IMR-90 (cell line): ENCODE results near the gene POLR1A. TPM values are rescaled to one million over a fixed set of nuclear protein-coding genes. Genes with fewer than 3 reads are reported as not detected.

ENCODE experiments used
- ATAC-seq: fragments of 200-7000 bp; cut with Tn5 transposase; 2 replicates; pipeline ENCODE4 v1.9.1; 2020; ENCODE audit warnings: low read depth, mild to moderate bottlenecking, moderate library complexity
- BruUV-seq: library from RNA; stranded (reverse); fragments of 400-500 nt; replicated peaks from 2 replicates; lab custom pipeline; 2021; lab: Mats Ljungman, UMichigan
- CTCF ChIA-PET: fragments of 300-600 bp; formaldehyde crosslinking; extraction: SDS; loops from one replicate; lab custom pipeline; 2021; ENCODE audit warnings: antibody characterized with exemption; lab: Yijun Ruan, JAX
- POLR2A ChIA-PET: fragments of 300-600 bp; sonication (Branson Sonifier 250); formaldehyde crosslinking; loops from one replicate; lab custom pipeline; 2022; ENCODE audit warnings: antibody characterized with exemption; ENCODE audit not compliant: unreplicated experiment; lab: Charles Lee
- DNase-seq: peaks from one replicate; pipeline ENCODE4 v3.0.0; 2013
- H2AFZ ChIP-seq: replicated peaks from 2 replicates; pipeline ENCODE3; 2013; ENCODE audit warnings: low read length, mild to moderate bottlenecking; ENCODE audit not compliant: poor library complexity
- H2AK5ac ChIP-seq: 2 replicates; pipeline ENCODE4 v1.6.1; 2013; ENCODE audit warnings: low read depth, low read length, inconsistent platforms
- H2AK9ac ChIP-seq: replicated peaks from 2 replicates; pipeline ENCODE3; 2013; ENCODE audit warnings: mild to moderate bottlenecking, low read depth, low read length, moderate library complexity; ENCODE audit not compliant: poor library complexity
- H2BK120ac ChIP-seq: 2 replicates; pipeline ENCODE4 v1.6.1; 2013; ENCODE audit warnings: low read depth, low read length, inconsistent platforms
- H2BK15ac ChIP-seq: 3 replicates; pipeline ENCODE4 v1.6.1; 2013; ENCODE audit warnings: low read depth, low read length, inconsistent platforms
- H2BK20ac ChIP-seq: 2 replicates; pipeline ENCODE4 v1.6.1; 2013; ENCODE audit warnings: low read depth, mild to moderate bottlenecking, inconsistent platforms, low read length, moderate library complexity
- H2BK5ac ChIP-seq: 2 replicates; pipeline ENCODE4 v1.6.1; 2013; ENCODE audit warnings: mild to moderate bottlenecking, low read depth, low read length, inconsistent platforms; ENCODE audit not compliant: poor library complexity, severe bottlenecking
- H3K14ac ChIP-seq: replicated peaks from 2 replicates; pipeline ENCODE4 v1.6.1; 2013; ENCODE audit warnings: low read depth, low read length, inconsistent platforms
- H3K18ac ChIP-seq: 2 replicates; pipeline ENCODE4 v1.6.1; 2013; ENCODE audit warnings: low read depth, low read length, control low read depth
- H3K23ac ChIP-seq: 2 replicates; pipeline ENCODE4 v1.6.1; 2013; ENCODE audit warnings: low read depth, low read length, inconsistent platforms
- H3K27ac ChIP-seq: 2 replicates; pipeline ENCODE4 v1.5.1; 2013; ENCODE audit warnings: mild to moderate bottlenecking, control low read depth, low read length; ENCODE audit not compliant: insufficient read depth
- H3K27me3 ChIP-seq: 2 replicates; pipeline ENCODE4 v1.6.1; 2013; ENCODE audit warnings: low read length; ENCODE audit not compliant: control insufficient read depth, insufficient read depth
- H3K36me3 ChIP-seq: 2 replicates; pipeline ENCODE4 v1.6.1; 2013; ENCODE audit warnings: low read length, mixed read lengths; ENCODE audit not compliant: control insufficient read depth, insufficient read depth
- H3K4ac ChIP-seq: 2 replicates; pipeline ENCODE4 v1.6.1; 2013; ENCODE audit warnings: low read depth, low read length, inconsistent platforms
- H3K4me1 ChIP-seq: 2 replicates; pipeline ENCODE4 v1.6.1; 2013; ENCODE audit warnings: low read length, mixed read lengths; ENCODE audit not compliant: control insufficient read depth, insufficient read depth
- H3K4me2 ChIP-seq: 2 replicates; pipeline ENCODE4 v1.6.1; 2013; ENCODE audit warnings: low read depth, mild to moderate bottlenecking, control low read depth, low read length, moderate library complexity
- H3K4me3 ChIP-seq: 2 replicates; pipeline ENCODE4 v1.5.1; 2013; ENCODE audit warnings: low read depth, mild to moderate bottlenecking, control low read depth, low read length, moderate library complexity; ENCODE audit not compliant: insufficient read depth
- H3K56ac ChIP-seq: 2 replicates; pipeline ENCODE4 v1.6.1; 2013; ENCODE audit warnings: low read length, inconsistent platforms; ENCODE audit not compliant: insufficient read depth; ENCODE audit errors: extremely low read depth
- H3K79me1 ChIP-seq, 2 experiments: 2 replicates each; pipeline ENCODE4 v1.6.1; 2013; ENCODE audit warnings: low read length in 2 of 2, inconsistent platforms in 1 of 2, low read depth in 1 of 2
- H3K9ac ChIP-seq: 2 replicates; pipeline ENCODE4 v1.6.1; 2013; ENCODE audit warnings: low read depth, low read length, control low read depth
- H3K9me1 ChIP-seq: 2 replicates; pipeline ENCODE4 v1.6.1; 2013; ENCODE audit warnings: low read length, inconsistent platforms; ENCODE audit not compliant: insufficient read depth
- H3K9me3 ChIP-seq: 2 replicates; pipeline ENCODE4 v1.6.1; 2013; ENCODE audit warnings: low read length; ENCODE audit not compliant: control insufficient read depth, insufficient read depth
- H4K20me1 ChIP-seq: 2 replicates; pipeline ENCODE4 v1.6.1; 2013; ENCODE audit warnings: low read length, inconsistent platforms; ENCODE audit not compliant: insufficient read depth
- H4K5ac ChIP-seq: 2 replicates; pipeline ENCODE4 v1.6.1; 2013; ENCODE audit warnings: mild to moderate bottlenecking, low read depth, low read length, control low read depth
- H4K8ac ChIP-seq, 2 experiments: 2 replicates each; pipeline ENCODE4 v1.6.1; 2013; ENCODE audit warnings: low read depth in 2 of 2, low read length in 2 of 2, control low read depth in 1 of 2, inconsistent platforms in 1 of 2
- H4K91ac ChIP-seq: 2 replicates; pipeline ENCODE4 v1.6.1; 2013; ENCODE audit warnings: low read depth, low read length, inconsistent platforms; ENCODE audit not compliant: insufficient read depth
- BHLHE40 ChIP-seq: fragments of 150-350 bp; IDR thresholded peaks from 2 replicates; pipeline ENCODE4 v1.6.1; 2016; ENCODE audit warnings: mild to moderate bottlenecking, low read depth, low read length
- CEBPB ChIP-seq: IDR thresholded peaks from 2 replicates; pipeline ENCODE4 v1.6.1; 2012; ENCODE audit warnings: low read depth, low read length, improper control_type of control experiment
- CHD1 ChIP-seq: IDR thresholded peaks from 2 replicates; pipeline ENCODE4 v1.6.1; 2012; ENCODE audit warnings: low read depth, low read length, improper control_type of control experiment
- FOS ChIP-seq: fragments of 150-350 bp; IDR thresholded peaks from 2 replicates; pipeline ENCODE4 v1.6.1; 2016; ENCODE audit warnings: low read depth, low read length
- MAFK ChIP-seq: IDR thresholded peaks from 2 replicates; pipeline ENCODE4 v1.6.1; 2012; ENCODE audit warnings: low read depth, low read length, improper control_type of control experiment
- MAZ ChIP-seq: IDR thresholded peaks from 2 replicates; pipeline ENCODE4 v1.6.1; 2012; ENCODE audit warnings: low read depth, mild to moderate bottlenecking, low read length, improper control_type of control experiment, moderate library complexity, borderline replicate concordance
- MXI1 ChIP-seq: IDR thresholded peaks from 2 replicates; pipeline ENCODE4 v1.6.1; 2012; ENCODE audit warnings: low read depth, mild to moderate bottlenecking, low read length, moderate library complexity, borderline replicate concordance
- NFE2L2 ChIP-seq: fragments of 150-350 bp; IDR thresholded peaks from 2 replicates; pipeline ENCODE4 v1.6.1; 2016; ENCODE audit warnings: low read depth, mild to moderate bottlenecking, low read length
- POLR2A ChIP-seq: IDR thresholded peaks from 2 replicates; pipeline ENCODE4 v1.6.1; 2012; ENCODE audit warnings: mild to moderate bottlenecking, low read depth, low read length
- RAD21 ChIP-seq: IDR thresholded peaks from 2 replicates; pipeline ENCODE4 v1.6.1; 2012; ENCODE audit warnings: low read length, improper control_type of control experiment
- RCOR1 ChIP-seq: IDR thresholded peaks from 2 replicates; pipeline ENCODE4 v1.6.1; 2012; ENCODE audit warnings: mild to moderate bottlenecking, low read length, improper control_type of control experiment; ENCODE audit not compliant: insufficient replicate concordance
- RFX5 ChIP-seq: IDR thresholded peaks from 2 replicates; pipeline ENCODE4 v1.8.0; 2012; ENCODE audit warnings: low read depth, mild to moderate bottlenecking, low read length, moderate library complexity
- SMC3 ChIP-seq: fragments of 150-350 bp; IDR thresholded peaks from 2 replicates; pipeline ENCODE4 v1.6.1; 2016; ENCODE audit warnings: low read depth, mild to moderate bottlenecking, antibody characterized with exemption, low read length, moderate library complexity
- WGBS, 2 experiments: methylation state at CpG; one replicate each; pipeline versions ENCODE4 v1.1.5 to v1.1.7; 2013; ENCODE audit warnings: missing lambda C conversion rate in 2 of 2; ENCODE audit not compliant: insufficient read length in 1 of 2; ENCODE audit errors: extremely low coverage in 2 of 2; 5-methylcytosine and 5-hydroxymethylcytosine counted together
- dilution Hi-C: fragments of 300-500 bp; cut with HindIII; formaldehyde crosslinking; loops from one replicate; pipeline ENCODE4 v1.14.3; 2018; ENCODE audit warnings: low sequenced_read_pairs; ENCODE audit not compliant: unreplicated experiment
- in situ Hi-C: fragments of 300-500 bp; cut with MboI; formaldehyde crosslinking; loops from 3 replicates; pipeline ENCODE4 v1.14.3; 2019; ENCODE audit warnings: low sequenced_read_pairs, inconsistent platforms, mixed read lengths
- intact Hi-C: fragments of 100-400 bp; cut with micrococcal nuclease; formaldehyde crosslinking; loops from 2 replicates; pipeline ENCODE4 v1.10.0; 2022
- polyA plus RNA-seq, 3 experiments: library from polyadenylated mRNA; depleted of rRNA; stranded (reverse); fragments of >200 nt; gene quantifications; 2 replicates each; pipeline ENCODE4 v1.2.3, GENCODE V29; 2012; ENCODE audit warnings: low replicate concordance in 1 of 3
- total RNA-seq: library from RNA; depleted of rRNA; stranded (reverse); fragments of >200 nt; gene quantifications from 2 replicates; pipeline ENCODE4 v1.2.3, GENCODE V29; 2012
- TF ChIP-seq, protein P1 (sequence below): fragments of 150-350 bp; IDR thresholded peaks from 2 replicates; pipeline ENCODE4 v1.6.1; 2016; ENCODE audit warnings: low read depth, mild to moderate bottlenecking, low read length, moderate library complexity, borderline replicate concordance
- TF ChIP-seq, protein P2 (sequence below): conservative IDR thresholded peaks from 2 replicates; pipeline ENCODE4 v1.5.1; 2012; ENCODE audit warnings: mild to moderate bottlenecking, low read depth, low read length, improper control_type of control experiment
- TF ChIP-seq, protein P3 (sequence below): fragments of 150-350 bp; IDR thresholded peaks from 2 replicates; pipeline ENCODE4 v1.6.1; 2017; ENCODE audit warnings: mild to moderate bottlenecking, antibody characterized with exemption, low read length, low read depth

The POLR1A gene
- total and polyA plus RNA-seq, 2 of the 4 experiments (the other 2 are of a cell fraction), result 7.6 to 27.4 TPM

DNA sequence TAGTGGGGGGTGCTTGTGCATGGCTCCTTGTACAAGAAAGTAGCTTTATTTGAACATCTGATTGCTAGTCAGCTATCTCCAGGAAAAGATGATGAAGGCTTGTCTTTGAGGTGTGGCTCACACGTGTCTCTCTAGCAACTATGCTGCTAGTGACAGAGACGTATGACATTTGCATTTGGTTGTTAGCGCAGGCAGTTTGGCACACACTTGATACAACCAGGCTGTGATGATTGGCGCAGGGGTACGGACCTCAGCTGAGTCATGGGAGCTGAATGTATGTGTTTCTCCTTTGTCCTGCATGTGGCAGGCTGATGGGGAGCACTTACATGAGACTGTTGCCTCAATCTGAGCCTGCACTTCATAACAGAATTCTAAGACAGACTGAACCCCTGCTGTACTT lies 30.0 kb upstream of the POLR1A start:
- Histone ChIP-seq H3K9me3 (no peaks in the 10 kb centered on the region), H2BK20ac (no peak overlapping the region), H2AK9ac (no peak overlapping the region), H3K4me3 (no peak overlapping the region), H3K23ac (no peak overlapping the region), H3K4me2 (no peak overlapping the region), H2AFZ (no peak overlapping the region), H4K20me1 (no peaks in the 10 kb centered on the region), H3K18ac (no peak overlapping the region), H4K5ac (no peak overlapping the region), H3K27me3 (no peaks in the 10 kb centered on the region), H3K4me1 (no peaks in the 10 kb centered on the region), H2BK15ac (no peak overlapping the region), H3K36me3 (peaks cover 55% of the 10 kb centered on the region), H3K27ac (no peak overlapping the region), H3K4ac (no peak overlapping the region), H2BK5ac (no peak overlapping the region), H3K79me1 (peaks cover 0 to 4% of the 10 kb centered on the region in 2 experiments; a peak in 2 of 4 replicates), H3K14ac (no peak overlapping the region), H3K56ac (no peak overlapping the region), H2AK5ac (no peak overlapping the region), H4K91ac (no peak overlapping the region), H3K9ac (no peak overlapping the region), H4K8ac (no peak overlapping the region), H3K9me1 (peaks cover 2% of the 10 kb centered on the region; the same call in 1 of the 2 replicates), H2BK120ac (no peak overlapping the region)
- ChIA-PET POLR2A (no interaction called here), CTCF (no interaction called here)
- BruUV-seq, result no TSS peak
- 80% methylated on average over 3 of the region's 5 CpGs; no CpG with 5 or more reads in 1 of the 2 experiments for WGBS, 2 experiments
- no peak for ATAC-seq
- DNase-seq, result no peak
- TF ChIP-seq RAD21 (no peak), RCOR1 (no peak), NFE2L2 (no peak), FOS (no peak), CEBPB (no peak), POLR2A (no peak), MXI1 (no peak), MAFK (no peak), BHLHE40 (no peak), RFX5 (no peak), SMC3 (no peak), MAZ (no peak), CHD1 (no peak)
- TF ChIP-seq, protein P1, sequence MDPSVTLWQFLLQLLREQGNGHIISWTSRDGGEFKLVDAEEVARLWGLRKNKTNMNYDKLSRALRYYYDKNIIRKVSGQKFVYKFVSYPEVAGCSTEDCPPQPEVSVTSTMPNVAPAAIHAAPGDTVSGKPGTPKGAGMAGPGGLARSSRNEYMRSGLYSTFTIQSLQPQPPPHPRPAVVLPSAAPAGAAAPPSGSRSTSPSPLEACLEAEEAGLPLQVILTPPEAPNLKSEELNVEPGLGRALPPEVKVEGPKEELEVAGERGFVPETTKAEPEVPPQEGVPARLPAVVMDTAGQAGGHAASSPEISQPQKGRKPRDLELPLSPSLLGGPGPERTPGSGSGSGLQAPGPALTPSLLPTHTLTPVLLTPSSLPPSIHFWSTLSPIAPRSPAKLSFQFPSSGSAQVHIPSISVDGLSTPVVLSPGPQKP, result no peak
- TF ChIP-seq, protein P2, sequence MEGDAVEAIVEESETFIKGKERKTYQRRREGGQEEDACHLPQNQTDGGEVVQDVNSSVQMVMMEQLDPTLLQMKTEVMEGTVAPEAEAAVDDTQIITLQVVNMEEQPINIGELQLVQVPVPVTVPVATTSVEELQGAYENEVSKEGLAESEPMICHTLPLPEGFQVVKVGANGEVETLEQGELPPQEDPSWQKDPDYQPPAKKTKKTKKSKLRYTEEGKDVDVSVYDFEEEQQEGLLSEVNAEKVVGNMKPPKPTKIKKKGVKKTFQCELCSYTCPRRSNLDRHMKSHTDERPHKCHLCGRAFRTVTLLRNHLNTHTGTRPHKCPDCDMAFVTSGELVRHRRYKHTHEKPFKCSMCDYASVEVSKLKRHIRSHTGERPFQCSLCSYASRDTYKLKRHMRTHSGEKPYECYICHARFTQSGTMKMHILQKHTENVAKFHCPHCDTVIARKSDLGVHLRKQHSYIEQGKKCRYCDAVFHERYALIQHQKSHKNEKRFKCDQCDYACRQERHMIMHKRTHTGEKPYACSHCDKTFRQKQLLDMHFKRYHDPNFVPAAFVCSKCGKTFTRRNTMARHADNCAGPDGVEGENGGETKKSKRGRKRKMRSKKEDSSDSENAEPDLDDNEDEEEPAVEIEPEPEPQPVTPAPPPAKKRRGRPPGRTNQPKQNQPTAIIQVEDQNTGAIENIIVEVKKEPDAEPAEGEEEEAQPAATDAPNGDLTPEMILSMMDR, result no peak
- TF ChIP-seq, protein P3, sequence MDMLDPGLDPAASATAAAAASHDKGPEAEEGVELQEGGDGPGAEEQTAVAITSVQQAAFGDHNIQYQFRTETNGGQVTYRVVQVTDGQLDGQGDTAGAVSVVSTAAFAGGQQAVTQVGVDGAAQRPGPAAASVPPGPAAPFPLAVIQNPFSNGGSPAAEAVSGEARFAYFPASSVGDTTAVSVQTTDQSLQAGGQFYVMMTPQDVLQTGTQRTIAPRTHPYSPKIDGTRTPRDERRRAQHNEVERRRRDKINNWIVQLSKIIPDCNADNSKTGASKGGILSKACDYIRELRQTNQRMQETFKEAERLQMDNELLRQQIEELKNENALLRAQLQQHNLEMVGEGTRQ, result no peak
- in situ Hi-C loops (no loop called here), intact Hi-C loops (no loop called here), dilution Hi-C loops (no loop called here)
